Hematopoietic multipotent progenitor cell treated with erythropoietin and hydrocortisone succinate and interleukin-3 and kit ligand, for 6 days (in vitro differentiated cells): Measurements from ENCODE around the gene MMS19.

Experiments used
- DNase-seq: peaks from one replicate; pipeline ENCODE4 v3.0.0-alpha.2; 2015

The MMS19 gene

GRCh38 chr10:97525086-97525485 is 26.9 kb upstream of the MMS19 start:
- DNase-seq = no peak

GRCh38 chr10:97522937-97523336 is 24.7 kb upstream of the MMS19 start:
- DNase-seq = no peak

GRCh38 chr10:97522071-97522470 is 23.8 kb upstream of the MMS19 start:
- DNase-seq = no peak

- no peak for DNase-seq
Measured at GRCh38 chr10:97520978-97521761, 22.9 kb upstream of the MMS19 start.

- DNase-seq = no peak
Measured at GRCh38 chr10:97520520-97520919, 22.3 kb upstream of the MMS19 start.

GRCh38 chr10:97519342-97519741 is 21.1 kb upstream of the MMS19 start:
- DNase-seq = no peak

- DNase-seq = no peak
Measured at GRCh38 chr10:97518301-97519043, 20.2 kb upstream of the MMS19 start.

- no peak for DNase-seq
Measured at GRCh38 chr10:97517778-97518300, 19.6 kb upstream of the MMS19 start.

- no peak for DNase-seq
Measured at GRCh38 chr10:97517096-97517750, 19.0 kb upstream of the MMS19 start.

GRCh38 chr10:97515271-97515978 is 17.2 kb upstream of the MMS19 start:
- DNase-seq = no peak

- no peak for DNase-seq
Measured at GRCh38 chr10:97514344-97514743, 16.1 kb upstream of the MMS19 start.

- DNase-seq = no peak
Measured at GRCh38 chr10:97512993-97513392, 14.8 kb upstream of the MMS19 start.

- DNase-seq = no peak
Measured at GRCh38 chr10:97511711-97512440, 13.7 kb upstream of the MMS19 start.

- no peak for DNase-seq
Measured at GRCh38 chr10:97510686-97511085, 12.5 kb upstream of the MMS19 start.

- no peak for DNase-seq
Measured at GRCh38 chr10:97509120-97509680, 11.0 kb upstream of the MMS19 start.

GRCh38 chr10:97508342-97508741 is 10.1 kb upstream of the MMS19 start:
- DNase-seq = no peak

GRCh38 chr10:97506199-97506991 is 8.2 kb upstream of the MMS19 start:
- no peak for DNase-seq

- no peak for DNase-seq
Measured at GRCh38 chr10:97505152-97505551, 6.9 kb upstream of the MMS19 start.

GRCh38 chr10:97503406-97503805 is 5.2 kb upstream of the MMS19 start:
- no peak for DNase-seq

GRCh38 chr10:97502916-97503315 is 4.7 kb upstream of the MMS19 start:
- no peak for DNase-seq

GRCh38 chr10:97500297-97500575 is 2.0 kb upstream of the MMS19 start:
- no peak for DNase-seq
